Neuronal stem cell (in vitro differentiated cells): ENCODE data around the gene RTTN.

Experiments
- DNase-seq: peaks from one replicate; pipeline ENCODE4 v3.0.0-alpha.2; 2013; ENCODE audit warnings: low spot score
- H2AFZ ChIP-seq: one replicate; pipeline ENCODE4 v1.6.1; 2013; ENCODE audit warnings: mild to moderate bottlenecking, low read length, inconsistent platforms
- H2AK5ac ChIP-seq: 2 replicates; pipeline ENCODE4 v1.6.1; 2013; ENCODE audit warnings: low read depth, mild to moderate bottlenecking, inconsistent platforms, low read length, moderate library complexity, mixed read lengths
- H2BK120ac ChIP-seq: 2 replicates; pipeline ENCODE4 v1.6.1; 2013; ENCODE audit warnings: low read depth, mild to moderate bottlenecking, inconsistent platforms, low read length, moderate library complexity, mixed read lengths
- H2BK12ac ChIP-seq: one replicate; pipeline ENCODE4 v1.6.1; 2013; ENCODE audit warnings: low read length, inconsistent platforms
- H2BK15ac ChIP-seq: 2 replicates; pipeline ENCODE4 v1.6.1; 2013; ENCODE audit warnings: mild to moderate bottlenecking, low read length, inconsistent platforms, mixed read lengths
- H2BK5ac ChIP-seq: one replicate; pipeline ENCODE4 v1.6.1; 2013; ENCODE audit warnings: inconsistent platforms, mild to moderate bottlenecking, low read length, moderate library complexity
- H3K14ac ChIP-seq: one replicate; pipeline ENCODE4 v1.6.1; 2013; ENCODE audit warnings: low read length, inconsistent platforms
- H3K18ac ChIP-seq: 2 replicates; pipeline ENCODE4 v1.6.1; 2013; ENCODE audit warnings: low read length, inconsistent platforms
- H3K23ac ChIP-seq: 2 replicates; pipeline ENCODE4 v1.6.1; 2013; ENCODE audit warnings: low read depth, mild to moderate bottlenecking, mixed read lengths, low read length, inconsistent platforms; ENCODE audit not compliant: poor library complexity
- H3K27ac ChIP-seq: replicated peaks from 3 replicates; pipeline ENCODE4 v1.5.1; 2013; ENCODE audit warnings: low read length, inconsistent platforms
- H3K27me3 ChIP-seq, 3 experiments: 2 replicates each; pipeline ENCODE4 v1.6.1; 2013; ENCODE audit warnings: low read length in 3 of 3, mild to moderate bottlenecking in 2 of 3, inconsistent platforms in 1 of 3, low read depth in 1 of 3, mixed read lengths in 1 of 3, moderate library complexity in 1 of 3; ENCODE audit not compliant: control insufficient read depth in 3 of 3, insufficient read depth in 3 of 3
- H3K36me3 ChIP-seq, 2 donors: replicated peaks in 1 of 2; 2 replicates each; pipeline ENCODE4 v1.6.1; 2013; ENCODE audit warnings: low read length in 2 of 2; ENCODE audit not compliant: control insufficient read depth in 2 of 2, insufficient read depth in 2 of 2
- H3K4ac ChIP-seq: 2 replicates; pipeline ENCODE4 v1.6.1; 2013; ENCODE audit warnings: inconsistent platforms, mild to moderate bottlenecking, low read length, moderate library complexity
- H3K4me1 ChIP-seq, 2 donors: 1 replicate in 1 of 2; 2 replicates in 1 of 2; pipeline ENCODE4 v1.6.1; 2013; ENCODE audit warnings: low read length in 2 of 2, low read depth in 1 of 2; ENCODE audit not compliant: control insufficient read depth in 2 of 2, insufficient read depth in 1 of 2
- H3K4me2 ChIP-seq: one replicate; pipeline ENCODE4 v1.6.1; 2013; ENCODE audit warnings: mild to moderate bottlenecking, low read length, inconsistent platforms; ENCODE audit not compliant: insufficient read depth, poor library complexity, severe bottlenecking
- H3K4me3 ChIP-seq, 2 donors: 2 replicates each; pipeline ENCODE4 v1.5.1; 2013; ENCODE audit warnings: low read length in 2 of 2, mild to moderate bottlenecking in 2 of 2, inconsistent platforms in 1 of 2, moderate library complexity in 1 of 2
- H3K79me1 ChIP-seq: one replicate; pipeline ENCODE4 v1.6.1; 2013; ENCODE audit warnings: low read depth, mild to moderate bottlenecking, inconsistent platforms, low read length, moderate library complexity
- H3K9ac ChIP-seq: one replicate; pipeline ENCODE4 v1.6.1; 2013; ENCODE audit warnings: mild to moderate bottlenecking, low read depth, low read length, inconsistent platforms; ENCODE audit not compliant: poor library complexity
- H3K9me3 ChIP-seq, 2 donors: replicated peaks in 1 of 2; 2 replicates each; pipeline versions ENCODE3 to v1.6.1; 2013; ENCODE audit warnings: low read length in 2 of 2, mild to moderate bottlenecking in 2 of 2, inconsistent platforms in 1 of 2, low read depth in 1 of 2, mixed read lengths in 1 of 2, moderate library complexity in 1 of 2; ENCODE audit not compliant: control insufficient read depth in 2 of 2, insufficient read depth in 1 of 2
- H4K8ac ChIP-seq: one replicate; pipeline ENCODE4 v1.6.1; 2013; ENCODE audit warnings: low read depth, mild to moderate bottlenecking, inconsistent platforms, low read length, moderate library complexity
- H4K91ac ChIP-seq: one replicate; pipeline ENCODE4 v1.6.1; 2013; ENCODE audit warnings: low read length, low read depth, mild to moderate bottlenecking, inconsistent platforms; ENCODE audit not compliant: poor library complexity
- WGBS, 2 donors: extraction: QIAGEN DNeasy Blood & Tissue Kit; methylation state at CpG; one replicate each; pipeline ENCODE4 v1.1.7; 2013; ENCODE audit warnings: missing lambda C conversion rate in 2 of 2, mixed read lengths in 1 of 2; ENCODE audit not compliant: insufficient read length in 2 of 2, insufficient replicate concordance in 1 of 2; ENCODE audit errors: extremely low coverage in 2 of 2; 5-methylcytosine and 5-hydroxymethylcytosine counted together

Gene RTTN

GRCh38 chr18:70036168-70036567 is 169.3 kb downstream of the RTTN start:
- H4K8ac ChIP-seq = no peak overlapping the region
- peaks cover 2% of the 10 kb centered on the region for H3K79me1 ChIP-seq
- H2AK5ac ChIP-seq = no peak overlapping the region
- no peak overlapping the region for H3K4me3 ChIP-seq
- H3K14ac ChIP-seq = no peak overlapping the region
- no peaks in the 10 kb centered on the region for H3K4me1 ChIP-seq
- no peak overlapping the region for H3K4me2 ChIP-seq
- H3K27me3 ChIP-seq = no peaks in the 10 kb centered on the region
- H3K9ac ChIP-seq = no peak overlapping the region
- H3K36me3 ChIP-seq = peaks cover 1 to 13% of the 10 kb centered on the region in 2 donors
- no peak overlapping the region for H2BK120ac ChIP-seq
- no peak overlapping the region for H2BK15ac ChIP-seq
- no peak overlapping the region for H3K27ac ChIP-seq
- H3K23ac ChIP-seq = no peak overlapping the region
- DNase-seq = no peak
- H3K18ac ChIP-seq = no peak overlapping the region
- no peak overlapping the region for H2BK12ac ChIP-seq
- H3K9me3 ChIP-seq = no peaks in the 10 kb centered on the region
- H2AFZ ChIP-seq = no peak overlapping the region
- no peak overlapping the region for H4K91ac ChIP-seq
- H2BK5ac ChIP-seq = no peak overlapping the region
- H3K4ac ChIP-seq = no peak overlapping the region
- WGBS, 2 donors = no CpG with 5 or more reads among the region's 2 CpGs

GRCh38 chr18:70031221-70031620 is 174.3 kb downstream of the RTTN start:
- WGBS, 2 donors = no CpG with 5 or more reads among the region's 4 CpGs
- Histone ChIP-seq H4K8ac (no peak overlapping the region), H3K14ac (no peak overlapping the region), H3K4me1 (no peaks in the 10 kb centered on the region), H3K27ac (no peak overlapping the region), H3K23ac (no peak overlapping the region), H3K4ac (no peak overlapping the region), H3K9me3 (no peaks in the 10 kb centered on the region), H2AFZ (no peak overlapping the region), H4K91ac (no peak overlapping the region), H2BK15ac (no peak overlapping the region), H2BK12ac (no peak overlapping the region), H2BK120ac (no peak overlapping the region), H3K27me3 (no peaks in the 10 kb centered on the region), H3K79me1 (peaks cover 2% of the 10 kb centered on the region), H3K4me3 (no peak overlapping the region), H3K36me3 (peaks cover 2 to 31% of the 10 kb centered on the region in 2 donors), H3K18ac (no peak overlapping the region), H2AK5ac (no peak overlapping the region), H3K9ac (no peak overlapping the region), H3K4me2 (no peak overlapping the region), H2BK5ac (no peak overlapping the region)
- no peak for DNase-seq

DNA sequence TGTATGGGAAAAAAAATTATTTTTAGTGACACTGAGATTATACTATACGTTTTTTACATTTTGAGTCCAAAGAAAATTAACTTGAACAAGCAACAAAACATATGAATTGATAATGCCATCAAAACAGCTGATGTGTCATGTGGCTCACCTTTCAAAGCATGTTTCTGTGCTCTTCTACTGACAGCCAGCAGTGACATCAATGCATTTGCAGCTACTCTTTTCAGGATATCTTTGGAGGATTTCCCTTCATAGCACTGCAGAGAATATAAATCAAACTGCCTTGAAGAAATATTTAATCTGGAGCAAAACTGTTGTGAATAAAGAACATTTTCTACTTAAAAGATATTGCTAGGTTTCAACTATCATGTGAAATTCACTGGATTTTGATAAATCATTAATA is 174.8 kb downstream of the RTTN start:
- Histone ChIP-seq H2AK5ac (no peak overlapping the region), H3K23ac (no peak overlapping the region), H2BK12ac (no peak overlapping the region), H3K18ac (no peak overlapping the region), H2AFZ (no peak overlapping the region), H4K91ac (no peak overlapping the region), H3K14ac (no peak overlapping the region), H3K27me3 (no peaks in the 10 kb centered on the region), H2BK15ac (no peak overlapping the region), H3K4ac (no peak overlapping the region), H2BK5ac (no peak overlapping the region), H3K9me3 (no peaks in the 10 kb centered on the region), H3K79me1 (peaks cover 2% of the 10 kb centered on the region), H3K4me2 (no peak overlapping the region), H3K4me1 (no peaks in the 10 kb centered on the region), H3K27ac (no peak overlapping the region), H4K8ac (no peak overlapping the region), H3K36me3 (peaks cover 2 to 36% of the 10 kb centered on the region in 2 donors), H3K9ac (no peak overlapping the region), H2BK120ac (no peak overlapping the region), H3K4me3 (no peak overlapping the region)
- DNase-seq = no peak
- WGBS, 2 donors = no CpG with 5 or more reads among the region's 1 CpG

GRCh38 chr18:70029163-70029562 is 176.3 kb downstream of the RTTN start:
- no peak overlapping the region for H3K4me3 ChIP-seq
- no peak overlapping the region for H2BK120ac ChIP-seq
- no peak overlapping the region for H3K23ac ChIP-seq
- H3K4me1 ChIP-seq = no peaks in the 10 kb centered on the region
- no peak overlapping the region for H3K18ac ChIP-seq
- peaks cover 2% of the 10 kb centered on the region for H3K79me1 ChIP-seq
- no peak overlapping the region for H4K8ac ChIP-seq
- H3K14ac ChIP-seq = no peak overlapping the region
- no peak overlapping the region for H3K4ac ChIP-seq
- no peak overlapping the region for H3K4me2 ChIP-seq
- WGBS, 2 donors = no CpG with 5 or more reads among the region's 1 CpG
- H3K27ac ChIP-seq = no peak overlapping the region
- H3K36me3 ChIP-seq = peaks cover 2 to 43% of the 10 kb centered on the region in 2 donors
- no peak for DNase-seq
- no peak overlapping the region for H2AK5ac ChIP-seq
- no peak overlapping the region for H2BK15ac ChIP-seq
- H3K9ac ChIP-seq = no peak overlapping the region
- H2BK12ac ChIP-seq = no peak overlapping the region
- H3K9me3 ChIP-seq = no peaks in the 10 kb centered on the region
- H2AFZ ChIP-seq = no peak overlapping the region
- H4K91ac ChIP-seq = no peak overlapping the region
- H2BK5ac ChIP-seq = no peak overlapping the region
- no peaks in the 10 kb centered on the region for H3K27me3 ChIP-seq
